ENCODE results near the gene TBC1D30.
"Not testable (repeated sequence)": the region's sequence is repeated elsewhere in the genome, so short reads cannot be mapped to it uniquely, and the experiment has no call there.

Gene TBC1D30, protein sequence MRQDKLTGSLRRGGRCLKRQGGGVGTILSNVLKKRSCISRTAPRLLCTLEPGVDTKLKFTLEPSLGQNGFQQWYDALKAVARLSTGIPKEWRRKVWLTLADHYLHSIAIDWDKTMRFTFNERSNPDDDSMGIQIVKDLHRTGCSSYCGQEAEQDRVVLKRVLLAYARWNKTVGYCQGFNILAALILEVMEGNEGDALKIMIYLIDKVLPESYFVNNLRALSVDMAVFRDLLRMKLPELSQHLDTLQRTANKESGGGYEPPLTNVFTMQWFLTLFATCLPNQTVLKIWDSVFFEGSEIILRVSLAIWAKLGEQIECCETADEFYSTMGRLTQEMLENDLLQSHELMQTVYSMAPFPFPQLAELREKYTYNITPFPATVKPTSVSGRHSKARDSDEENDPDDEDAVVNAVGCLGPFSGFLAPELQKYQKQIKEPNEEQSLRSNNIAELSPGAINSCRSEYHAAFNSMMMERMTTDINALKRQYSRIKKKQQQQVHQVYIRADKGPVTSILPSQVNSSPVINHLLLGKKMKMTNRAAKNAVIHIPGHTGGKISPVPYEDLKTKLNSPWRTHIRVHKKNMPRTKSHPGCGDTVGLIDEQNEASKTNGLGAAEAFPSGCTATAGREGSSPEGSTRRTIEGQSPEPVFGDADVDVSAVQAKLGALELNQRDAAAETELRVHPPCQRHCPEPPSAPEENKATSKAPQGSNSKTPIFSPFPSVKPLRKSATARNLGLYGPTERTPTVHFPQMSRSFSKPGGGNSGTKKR

DNA sequence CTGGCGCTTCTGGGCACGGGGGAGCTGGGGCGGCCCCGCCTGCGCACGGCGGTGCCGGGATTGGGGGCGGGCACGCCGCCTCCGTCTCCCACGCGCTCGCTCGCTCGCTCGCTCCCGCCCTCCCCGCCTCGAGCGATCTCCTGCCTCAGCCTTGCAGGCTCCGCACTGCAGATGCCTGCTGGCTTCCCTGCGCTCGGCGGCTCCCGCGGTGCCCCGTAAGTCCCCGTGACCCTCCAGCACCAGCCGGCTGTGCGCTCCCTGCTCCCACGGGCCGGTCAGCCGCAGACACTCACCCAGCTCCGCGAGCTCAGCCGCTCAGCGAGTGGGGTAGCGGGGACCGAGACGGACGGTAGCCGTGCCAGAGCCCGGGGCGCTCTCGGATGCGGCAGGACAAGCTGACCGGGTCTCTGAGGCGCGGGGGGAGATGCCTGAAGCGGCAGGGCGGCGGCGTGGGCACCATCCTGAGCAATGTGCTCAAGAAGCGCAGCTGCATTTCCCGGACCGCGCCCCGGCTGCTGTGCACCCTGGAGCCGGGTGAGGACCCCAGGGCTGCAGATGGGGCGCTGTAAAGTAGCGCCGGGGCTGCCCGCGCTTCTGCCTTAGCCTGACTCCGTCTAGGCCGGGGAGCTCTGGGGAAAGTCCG lies at the start of gene TBC1D30:
Gene TBC1D30, plus strand, starts transcription at position 148 of the 643 bp plus-strand sequence. Its CDS starts 233 bp downstream, at position 381.
- DNase-seq, result no peak

DNA sequence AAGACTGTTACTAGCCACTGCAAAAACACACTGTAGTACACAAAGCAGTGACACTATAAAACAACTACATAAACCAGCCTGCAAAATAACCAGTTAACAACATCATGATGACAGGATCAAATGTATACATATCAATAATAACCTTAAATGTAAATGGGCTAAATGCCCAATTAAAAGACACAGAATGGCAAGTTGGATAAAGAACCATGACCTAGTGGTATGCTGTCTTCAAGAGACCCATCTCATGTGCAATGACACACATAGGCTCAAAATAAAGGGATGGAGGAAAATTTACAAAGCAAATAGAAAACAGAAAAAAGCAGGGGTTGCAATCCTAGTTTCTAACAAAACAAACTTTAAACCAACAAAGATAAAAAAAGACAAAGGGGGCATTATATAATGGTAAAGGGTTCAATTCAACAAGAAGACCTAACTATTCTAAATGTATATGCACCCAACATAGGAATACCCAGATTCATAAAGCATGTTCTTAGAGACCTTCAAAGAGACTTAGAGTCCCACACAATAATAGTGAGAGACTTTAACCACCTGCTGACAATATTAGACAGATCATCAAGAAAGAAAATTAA lies 49.2 kb upstream of the TBC1D30 start:
- not testable (repeated sequence) for DNase-seq

DNA sequence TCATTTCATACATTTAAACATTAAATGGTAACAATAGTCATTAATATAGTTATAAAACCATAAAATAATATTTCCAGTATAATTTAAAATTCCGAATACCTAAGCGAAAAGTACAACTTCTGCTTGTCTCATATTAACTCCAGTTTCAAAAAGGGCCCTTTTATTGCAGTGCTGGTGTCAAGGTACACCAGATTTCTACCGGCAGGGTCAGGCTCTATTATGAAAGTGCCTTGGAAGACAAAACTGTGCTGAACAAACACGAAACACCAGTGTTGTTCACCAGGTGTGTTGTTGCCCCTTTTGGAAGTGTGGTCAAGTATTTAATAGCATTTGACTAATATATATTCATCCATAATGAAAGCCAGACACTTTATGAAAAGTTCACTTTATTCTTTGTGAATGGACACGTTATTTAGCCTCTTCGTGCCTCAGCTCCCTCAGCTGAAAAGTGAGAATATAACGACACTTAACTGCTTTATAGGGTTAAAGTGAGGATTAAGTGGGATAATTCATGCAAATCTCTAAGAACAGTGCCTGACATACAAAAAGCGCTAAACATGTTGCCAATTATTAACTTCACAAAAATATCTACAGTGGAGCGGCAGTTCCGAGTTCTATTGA lies 45.0 kb upstream of the TBC1D30 start:
- DNase-seq, result no peak

DNA sequence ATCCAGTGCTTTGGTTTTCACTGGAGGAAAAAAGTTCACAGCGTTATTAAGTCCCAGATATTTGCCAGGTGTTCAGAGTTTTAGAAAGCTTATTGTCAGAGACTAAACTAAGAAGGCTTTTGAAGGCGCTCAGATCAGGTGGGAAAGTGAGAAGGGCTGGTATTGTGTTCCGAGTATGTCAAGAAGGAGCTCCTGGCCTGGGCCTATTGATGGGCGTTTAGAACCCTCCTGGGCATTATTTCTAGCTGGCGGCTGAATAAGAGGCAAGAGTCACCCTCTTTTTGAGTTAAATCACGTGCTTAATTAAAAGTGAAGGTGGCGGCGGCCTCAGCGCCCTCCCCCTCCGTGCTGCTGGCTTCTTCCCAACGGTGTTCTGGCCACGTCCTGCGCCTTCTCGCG lies 44.3 kb upstream of the TBC1D30 start:
- no peak for DNase-seq

DNA sequence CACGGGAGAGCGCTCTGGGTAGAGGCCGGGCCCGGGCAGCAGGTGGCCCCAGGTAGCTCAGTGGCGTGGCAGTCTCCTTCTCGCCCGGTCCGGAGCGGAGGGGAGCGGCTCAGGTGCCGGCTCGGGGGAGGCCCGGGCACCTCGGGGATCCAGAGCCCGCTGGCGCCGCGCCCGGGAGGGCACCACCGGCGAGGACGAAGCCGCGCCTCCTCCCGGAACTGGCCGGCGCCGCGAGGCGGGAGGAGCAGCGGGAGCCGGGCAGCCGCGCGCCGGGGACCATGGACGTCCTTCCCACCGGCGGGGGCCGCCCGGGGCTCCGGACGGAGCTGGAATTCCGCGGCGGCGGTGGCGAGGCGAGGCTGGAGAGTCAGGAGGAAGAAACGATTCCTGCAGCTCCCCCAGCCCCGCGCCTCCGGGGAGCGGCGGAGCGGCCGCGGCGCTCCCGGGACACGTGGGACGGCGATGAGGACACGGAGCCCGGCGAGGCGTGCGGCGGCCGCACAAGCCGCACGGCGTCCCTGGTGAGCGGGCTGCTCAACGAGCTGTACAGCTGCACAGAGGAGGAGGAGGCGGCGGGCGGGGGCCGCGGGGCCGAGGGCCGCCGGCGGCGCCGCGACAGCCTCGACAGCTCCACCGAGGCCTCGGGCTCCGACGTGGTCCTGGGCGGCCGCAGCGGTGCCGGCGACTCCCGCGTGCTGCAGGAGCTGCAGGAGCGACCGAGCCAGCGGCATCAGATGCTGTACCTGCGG lies 43.7 kb upstream of the TBC1D30 start:
- no peak for DNase-seq

DNA sequence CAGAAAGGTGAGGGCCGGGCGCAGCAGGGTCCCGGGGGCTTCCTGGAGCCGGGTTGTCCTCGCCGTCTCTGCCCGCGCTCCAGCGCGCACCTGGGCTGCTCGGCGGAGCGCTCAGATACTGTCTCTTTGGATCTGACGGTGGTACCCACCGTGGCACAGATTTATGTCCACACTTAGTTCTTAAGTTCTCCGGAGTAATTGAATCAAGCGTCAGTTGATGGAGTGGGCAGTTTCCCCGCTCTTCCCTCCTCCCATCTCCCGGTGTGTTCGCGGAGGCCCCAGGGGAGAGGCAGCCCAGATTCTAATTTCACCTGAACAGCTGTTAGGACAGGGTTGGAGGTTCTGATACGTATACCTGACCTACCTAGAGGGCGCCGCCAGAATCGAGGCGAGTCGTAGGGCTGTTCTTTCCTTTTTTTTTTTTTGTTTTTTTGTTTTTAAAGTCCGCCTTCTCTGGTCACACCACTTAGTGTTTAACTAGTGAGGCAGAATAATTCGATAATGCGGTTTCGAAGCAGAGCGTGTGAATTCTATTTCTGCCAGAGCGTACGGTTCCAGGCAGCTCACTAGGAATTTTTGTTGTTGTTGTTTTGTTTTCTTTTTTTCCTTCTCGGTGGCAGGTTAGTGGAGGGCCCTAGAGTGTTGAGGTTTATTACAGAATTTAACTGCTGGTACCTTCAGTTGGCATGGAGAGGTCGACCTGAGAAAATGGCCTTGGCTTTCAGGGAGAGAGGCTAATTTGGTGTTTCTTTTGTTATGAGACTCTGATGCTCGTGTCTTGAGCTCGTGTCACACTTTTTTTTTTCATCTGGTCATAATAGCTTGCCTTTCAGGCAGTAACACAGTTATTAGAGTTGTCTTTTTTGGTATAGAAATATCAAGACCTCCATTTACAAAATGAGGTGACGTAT lies 42.9 kb upstream of the TBC1D30 start:
- DNase-seq, result no peak

DNA sequence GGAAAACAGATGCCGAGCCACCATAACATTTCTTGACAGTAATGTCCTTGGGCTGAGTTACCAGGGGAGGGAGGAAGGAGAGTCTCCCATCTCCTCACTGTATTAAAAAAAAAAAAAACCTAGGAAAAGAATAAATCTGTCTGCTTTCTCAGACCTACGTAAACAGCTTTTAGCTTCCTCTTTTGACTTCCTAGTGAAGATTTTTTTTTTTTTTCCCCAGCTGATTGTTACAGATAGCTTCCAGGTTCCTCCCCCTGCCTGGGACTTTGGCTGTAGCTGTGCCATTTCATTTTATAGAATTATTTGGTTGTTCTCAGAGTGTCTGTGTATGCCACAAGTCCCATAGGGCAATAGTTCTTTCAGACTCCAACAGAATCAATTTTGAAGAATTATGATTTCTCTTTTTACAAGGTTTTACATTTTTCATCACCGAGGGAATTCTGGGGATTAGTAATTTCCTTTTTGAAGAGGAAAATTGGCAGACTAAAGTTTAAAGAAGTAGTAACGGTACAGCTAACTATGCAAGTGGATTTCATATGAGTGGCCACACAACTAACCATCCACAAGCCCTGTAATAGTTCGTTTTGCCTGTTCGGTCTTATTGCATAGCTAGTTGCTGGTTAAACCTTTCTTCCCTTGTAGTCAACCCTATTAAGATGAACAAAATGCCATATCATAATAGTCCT lies 42.1 kb upstream of the TBC1D30 start:
- DNase-seq, result no peak

DNA sequence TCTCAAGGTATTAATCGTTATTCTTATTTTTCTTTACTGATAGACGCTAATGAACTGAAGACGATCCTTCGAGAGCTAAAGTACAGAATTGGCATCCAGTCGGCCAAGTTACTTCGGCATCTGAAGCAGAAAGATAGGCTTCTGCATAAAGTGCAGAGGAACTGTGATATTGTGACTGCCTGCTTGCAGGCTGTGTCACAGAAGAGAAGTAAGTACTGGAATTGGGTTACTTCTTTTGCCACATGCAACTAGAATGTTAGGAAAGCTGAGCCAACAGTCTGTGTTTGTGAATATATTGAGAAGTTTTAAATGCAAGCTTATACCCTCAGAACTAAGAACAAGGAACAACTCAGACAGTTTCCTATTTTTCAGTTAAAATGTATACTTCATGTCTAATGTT lies 38.6 kb upstream of the TBC1D30 start:
- no peak for DNase-seq

DNA sequence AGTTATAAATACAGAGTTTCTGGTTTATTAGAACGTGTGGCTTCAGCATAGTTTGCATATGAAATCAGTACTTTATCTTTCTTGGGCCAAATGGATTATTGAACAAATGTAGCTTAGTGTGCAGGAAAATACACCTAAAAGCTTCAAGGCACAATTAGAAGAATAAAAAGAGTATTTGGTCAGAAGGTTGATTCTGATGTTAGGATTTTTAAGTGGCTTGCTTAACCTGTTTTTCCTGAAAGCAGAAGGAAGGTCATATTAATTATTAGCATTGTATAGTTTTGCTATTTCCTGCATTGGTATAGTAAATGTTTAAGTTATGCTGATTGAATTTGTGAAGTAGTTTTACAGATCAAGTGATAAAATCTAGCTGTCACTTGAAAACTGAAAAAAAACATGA lies 34.3 kb upstream of the TBC1D30 start:
- no peak for DNase-seq

DNA sequence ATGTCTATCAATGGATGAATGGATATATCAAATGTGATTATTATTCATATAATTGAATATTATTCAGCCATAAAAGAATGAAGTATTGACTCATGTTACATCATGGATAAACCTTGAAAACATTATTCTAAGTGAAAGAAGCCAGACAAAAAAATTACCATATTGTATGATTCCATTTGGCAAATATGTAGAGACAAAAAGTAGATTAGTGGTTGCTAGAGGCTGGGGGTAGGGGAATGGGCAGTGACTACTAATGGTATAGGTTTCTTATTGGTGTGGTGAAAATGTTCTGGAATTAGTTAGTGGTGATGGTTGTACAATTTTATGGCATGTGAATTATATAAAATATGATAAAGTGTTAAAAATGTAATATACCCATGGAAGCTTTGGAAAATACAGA lies 33.4 kb upstream of the TBC1D30 start:
- no peak for DNase-seq

DNA sequence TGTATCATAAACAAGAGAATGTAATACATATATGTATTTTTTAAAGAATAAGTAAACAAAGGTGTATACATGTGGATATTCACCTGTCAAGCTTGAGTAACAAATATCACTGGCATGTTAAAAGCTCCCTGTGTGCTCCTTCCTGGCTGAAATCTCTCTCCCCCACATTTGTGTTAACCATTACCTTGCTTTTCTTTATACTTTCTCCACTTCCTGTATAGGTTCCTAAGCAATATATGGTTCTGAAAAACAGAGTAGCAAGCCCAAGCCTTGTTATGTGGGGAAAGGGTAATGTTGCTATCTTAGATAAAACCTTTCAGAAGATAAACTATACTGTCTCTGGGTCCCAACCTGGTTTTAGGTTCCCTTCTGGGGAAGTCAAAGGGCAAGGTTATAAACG lies 32.3 kb upstream of the TBC1D30 start:
- DNase-seq, result no peak

DNA sequence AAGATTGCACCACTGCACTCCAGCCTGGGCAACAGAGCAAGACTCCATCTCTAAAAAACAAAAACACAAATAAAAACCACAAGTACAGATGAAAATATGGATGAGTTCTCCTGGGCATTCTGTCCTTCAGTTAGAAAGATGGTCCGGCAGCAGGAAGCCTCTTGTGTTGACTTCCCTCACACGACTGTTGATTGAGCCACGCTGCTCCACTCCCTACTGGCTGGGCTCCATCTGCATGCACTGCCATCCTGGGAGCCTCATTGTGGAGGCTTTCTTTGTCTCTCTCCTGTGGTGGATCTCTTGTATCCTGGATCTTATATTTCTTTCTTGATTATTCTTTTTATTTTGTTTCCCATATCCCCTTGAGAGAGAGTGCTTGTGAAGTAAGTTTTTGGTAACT lies 30.8 kb upstream of the TBC1D30 start:
- DNase-seq, result no peak

DNA sequence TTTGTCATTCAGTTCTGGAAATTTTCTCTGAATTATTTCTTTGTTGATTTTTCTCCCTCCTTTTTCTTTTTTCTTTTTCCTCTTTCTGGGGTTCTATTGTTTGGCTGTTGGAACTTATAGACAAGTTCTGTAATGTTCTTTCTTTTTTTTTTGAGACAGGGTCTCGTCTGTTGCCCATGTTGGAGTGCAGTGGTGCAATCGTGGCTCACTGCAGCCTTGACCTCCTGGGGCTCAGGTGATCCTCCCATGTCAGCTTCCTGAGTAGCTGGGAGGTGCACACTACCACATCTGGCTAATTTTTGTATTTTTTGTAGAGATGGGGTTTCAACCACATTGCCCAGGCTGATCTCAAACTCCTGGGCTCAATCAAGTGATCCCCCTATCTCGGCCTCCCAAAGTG lies 30.1 kb upstream of the TBC1D30 start:
- DNase-seq, result no peak

DNA sequence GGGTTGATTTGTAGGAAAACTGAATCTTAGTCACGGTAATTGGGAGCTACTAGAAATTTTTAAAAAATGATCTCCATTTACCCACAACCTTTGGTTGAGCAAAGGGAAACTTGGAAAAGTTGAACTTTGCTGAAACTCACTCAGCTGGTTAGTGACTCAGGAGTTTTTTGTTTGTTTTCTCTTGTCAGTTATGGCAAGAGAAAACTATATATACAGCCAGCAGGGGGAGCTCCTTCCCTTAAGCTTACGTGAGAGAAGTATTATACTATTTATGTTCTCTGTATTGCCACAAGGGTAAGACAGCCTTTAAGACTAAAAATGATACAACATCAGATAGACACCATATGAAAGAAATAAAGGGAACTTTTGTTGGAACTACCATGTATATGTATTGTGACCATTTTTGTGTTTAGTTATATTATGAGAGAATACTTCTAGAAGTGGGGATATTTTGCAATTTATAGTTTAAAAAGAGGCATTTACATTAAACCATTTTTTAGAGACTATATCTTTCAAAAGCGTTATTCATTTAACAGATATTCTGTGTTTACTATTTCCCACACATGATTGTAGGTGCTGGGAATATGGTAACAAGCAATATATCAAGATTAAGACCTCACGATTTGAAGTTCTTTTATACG lies 28.1 kb upstream of the TBC1D30 start:
- DNase-seq, result no peak

DNA sequence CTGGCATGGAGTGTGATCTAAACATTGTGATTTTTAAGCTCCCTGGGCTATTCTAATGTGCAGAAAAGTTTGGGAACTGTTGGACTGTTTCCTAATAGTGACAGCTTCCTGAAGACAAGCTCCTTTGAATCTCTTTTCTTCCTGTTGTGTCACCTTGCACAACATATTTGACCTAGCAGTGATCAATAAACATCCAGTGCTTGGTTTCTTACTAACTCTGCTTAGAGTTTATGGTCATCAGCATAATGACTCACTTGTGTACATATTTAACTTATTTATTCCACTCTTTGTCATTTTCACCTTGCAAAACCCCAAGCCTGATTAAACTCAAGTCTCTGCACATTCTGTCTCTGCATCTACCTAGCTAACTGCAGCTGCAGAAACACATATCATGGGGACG lies 27.3 kb upstream of the TBC1D30 start:
- DNase-seq, result no peak

DNA sequence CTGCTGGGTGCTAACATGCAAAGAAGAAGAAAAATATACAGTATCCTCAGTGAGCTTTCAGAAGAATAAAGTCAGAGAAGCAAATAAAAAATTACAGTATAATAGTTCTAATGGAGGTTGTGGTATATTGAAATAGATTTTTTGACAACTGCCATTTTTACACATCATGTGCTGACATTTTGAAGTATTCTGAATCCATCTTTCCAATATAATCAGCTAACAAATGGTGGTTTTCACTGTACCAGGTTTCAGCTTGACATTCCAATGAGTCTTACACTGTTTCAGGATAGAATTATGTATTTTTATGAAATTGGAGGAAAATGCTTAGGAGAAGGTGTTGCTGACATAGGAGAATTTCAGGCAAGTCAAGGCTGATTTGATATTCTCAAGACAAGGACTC lies 26.3 kb upstream of the TBC1D30 start:
- DNase-seq, result no peak

DNA sequence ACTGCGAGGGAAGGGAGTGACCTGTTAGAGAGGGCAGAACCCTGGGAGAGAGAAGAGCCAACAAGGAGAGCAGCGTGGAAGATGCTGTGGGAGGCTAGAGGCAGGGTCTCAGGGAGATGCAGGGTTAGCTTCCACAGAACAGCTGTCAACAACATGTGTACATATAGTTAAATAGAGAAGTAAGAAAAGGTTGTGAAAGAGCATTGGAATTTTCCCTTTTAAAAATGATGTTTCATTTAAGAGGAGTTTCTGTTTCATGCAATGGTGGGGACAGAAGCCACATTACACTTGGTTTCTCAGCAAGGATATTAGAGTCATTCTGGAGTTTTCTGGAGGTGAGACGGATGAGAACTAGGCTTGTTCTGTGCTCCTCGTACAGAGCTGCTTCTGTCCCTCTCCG lies 23.8 kb upstream of the TBC1D30 start:
- no peak for DNase-seq

DNA sequence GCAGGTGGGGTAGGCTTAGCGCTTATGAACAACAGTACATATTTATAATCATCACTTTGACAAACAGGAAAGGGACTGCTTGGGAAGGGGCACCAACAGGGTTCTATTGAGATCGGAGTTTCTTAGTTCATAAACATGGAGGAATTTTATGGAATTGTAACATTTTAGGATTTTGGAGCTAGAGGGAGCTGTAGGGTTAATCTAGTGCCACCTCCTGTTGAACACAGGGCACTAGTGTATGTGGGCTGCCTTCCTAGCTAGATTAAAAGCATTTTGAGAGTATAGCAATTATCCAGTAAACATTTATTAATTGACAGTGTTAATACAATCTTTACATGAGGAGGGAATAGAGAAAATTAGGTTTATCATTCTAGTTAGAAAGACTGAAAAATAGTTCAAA lies 23.1 kb upstream of the TBC1D30 start:
- no peak for DNase-seq

DNA sequence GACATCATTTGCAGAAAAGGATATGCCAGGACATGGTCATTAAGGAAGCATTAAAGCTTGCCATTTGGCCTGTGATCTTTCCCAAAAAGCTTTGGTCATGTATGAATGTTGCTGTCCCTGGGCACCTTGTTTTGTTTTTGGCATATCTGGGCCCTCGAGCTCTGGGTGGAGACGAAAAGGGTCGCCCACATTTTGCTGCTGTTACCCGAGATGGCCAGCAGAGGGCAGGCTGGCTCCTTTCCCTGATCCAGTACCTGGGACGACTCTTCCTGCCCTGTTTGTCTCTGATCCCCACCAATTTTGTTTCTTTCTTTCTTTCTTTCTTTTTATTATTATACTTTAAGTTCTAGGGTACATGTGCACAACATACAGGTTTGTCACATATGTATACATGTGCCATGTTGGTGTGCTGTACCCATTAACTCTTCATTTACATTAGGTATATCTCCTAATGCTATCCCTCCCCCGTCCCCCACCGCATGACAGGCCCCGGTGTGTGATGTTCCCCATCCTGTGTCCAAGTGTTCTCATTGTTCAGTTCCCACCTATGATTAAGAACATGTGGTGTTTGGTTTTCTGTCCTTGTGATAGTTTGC lies 22.2 kb upstream of the TBC1D30 start:
- not testable (repeated sequence) for DNase-seq

DNA sequence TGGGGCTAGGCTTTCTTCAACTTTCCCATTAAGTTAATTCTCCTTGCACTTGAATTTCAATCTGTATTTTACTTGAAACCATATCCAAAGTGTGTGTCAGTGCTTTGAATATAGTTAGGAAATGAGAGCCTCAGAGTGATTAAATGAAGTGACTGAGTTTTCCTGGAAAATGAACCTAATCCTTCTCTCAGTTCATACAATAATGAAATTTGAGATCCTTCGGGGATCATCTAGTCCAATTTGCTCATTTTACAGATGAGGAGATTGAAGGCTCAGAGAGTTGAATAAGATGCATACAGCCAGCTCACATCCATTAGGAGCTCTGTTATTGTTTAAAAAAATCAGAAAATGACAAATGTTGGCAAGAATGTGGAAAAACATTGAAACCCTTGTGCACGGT lies 18.3 kb upstream of the TBC1D30 start:
- DNase-seq, result no peak
